H9 (cell line): Measurements from ENCODE around the gene PLA2G15. TPM values are rescaled to one million over a fixed set of nuclear protein-coding genes. Genes with fewer than 3 reads are reported as not detected.

Experiments used
- DNase-seq: peaks from one replicate; pipeline ENCODE4 v3.0.0-alpha.2; 2017
- H2AFZ ChIP-seq: one replicate; pipeline ENCODE4 v1.6.1; 2013; ENCODE audit warnings: mild to moderate bottlenecking, low read length, control low read depth, moderate library complexity
- H2AK5ac ChIP-seq: 2 replicates; pipeline ENCODE4 v1.6.1; 2013; ENCODE audit warnings: low read length, control low read depth, mixed read lengths; ENCODE audit not compliant: insufficient read length
- H2BK120ac ChIP-seq: one replicate; pipeline ENCODE4 v1.6.1; 2013; ENCODE audit warnings: low read depth, mild to moderate bottlenecking, low read length, control low read depth, inconsistent platforms; ENCODE audit not compliant: poor library complexity, severe bottlenecking
- H2BK12ac ChIP-seq: 2 replicates; pipeline ENCODE4 v1.6.1; 2013; ENCODE audit warnings: low read length, control low read depth, mixed read lengths, low read depth; ENCODE audit not compliant: insufficient read length
- H2BK15ac ChIP-seq: 2 replicates; pipeline ENCODE4 v1.6.1; 2013; ENCODE audit warnings: low read depth, low read length, control low read depth
- H2BK20ac ChIP-seq: one replicate; pipeline ENCODE4 v1.6.1; 2013; ENCODE audit warnings: low read depth, mild to moderate bottlenecking, low read length, control low read depth, inconsistent platforms; ENCODE audit not compliant: poor library complexity, severe bottlenecking
- H2BK5ac ChIP-seq: 2 replicates; pipeline ENCODE4 v1.6.1; 2013; ENCODE audit warnings: low read length, control low read depth, mixed read lengths; ENCODE audit not compliant: insufficient read length
- H3K14ac ChIP-seq: 2 replicates; pipeline ENCODE4 v1.6.1; 2013; ENCODE audit warnings: low read length, control low read depth; ENCODE audit not compliant: insufficient read depth
- H3K18ac ChIP-seq: 2 replicates; pipeline ENCODE4 v1.6.1; 2013; ENCODE audit warnings: low read depth, mild to moderate bottlenecking, mixed read lengths, low read length, control low read depth; ENCODE audit not compliant: insufficient read length
- H3K23ac ChIP-seq: 2 replicates; pipeline ENCODE4 v1.6.1; 2013; ENCODE audit warnings: low read length, control low read depth, mixed read lengths, low read depth; ENCODE audit not compliant: insufficient read length
- H3K23me2 ChIP-seq: 2 replicates; pipeline ENCODE4 v1.6.1; 2013; ENCODE audit warnings: low read depth, mild to moderate bottlenecking, mixed read lengths, low read length, control low read depth; ENCODE audit not compliant: insufficient read length, poor library complexity, severe bottlenecking
- H3K27ac ChIP-seq: 2 replicates; pipeline ENCODE4 v1.5.1; 2013; ENCODE audit warnings: low read length, control low read depth, mixed read lengths, low read depth; ENCODE audit not compliant: insufficient read length
- H3K27me3 ChIP-seq: 2 replicates; pipeline ENCODE4 v1.6.1; 2013; ENCODE audit warnings: low read length, control low read depth, inconsistent platforms; ENCODE audit not compliant: insufficient read depth
- H3K4ac ChIP-seq: 2 replicates; pipeline ENCODE4 v1.6.1; 2013; ENCODE audit warnings: low read depth, mild to moderate bottlenecking, control low read depth, inconsistent platforms, low read length, moderate library complexity
- H3K4me1 ChIP-seq: 2 replicates; pipeline ENCODE4 v1.6.1; 2013; ENCODE audit warnings: low read length, control low read depth, inconsistent platforms; ENCODE audit not compliant: insufficient read depth
- H3K4me2 ChIP-seq: 2 replicates; pipeline ENCODE4 v1.6.1; 2013; ENCODE audit warnings: low read length, control low read depth, mixed read lengths; ENCODE audit not compliant: insufficient read length, insufficient read depth
- H3K56ac ChIP-seq: 2 replicates; pipeline ENCODE4 v1.6.1; 2013; ENCODE audit warnings: low read depth, mild to moderate bottlenecking, mixed read lengths, low read length, control low read depth; ENCODE audit not compliant: insufficient read length
- H3K79me1 ChIP-seq: 2 replicates; pipeline ENCODE4 v1.6.1; 2013; ENCODE audit warnings: low read depth, mild to moderate bottlenecking, moderate library complexity, low read length, control low read depth, inconsistent platforms; ENCODE audit not compliant: insufficient read depth, poor library complexity, severe bottlenecking
- H3K79me2 ChIP-seq: 2 replicates; pipeline ENCODE4 v1.6.1; 2013; ENCODE audit warnings: low read length, control low read depth, inconsistent platforms; ENCODE audit not compliant: insufficient read depth
- H3K9ac ChIP-seq: 2 replicates; pipeline ENCODE4 v1.6.1; 2013; ENCODE audit warnings: low read length, control low read depth, mixed read lengths; ENCODE audit not compliant: insufficient read length; ENCODE audit errors: extremely low read depth
- H3K9me3 ChIP-seq: one replicate; pipeline ENCODE4 v1.6.1; 2013; ENCODE audit warnings: low read depth, low read length, inconsistent platforms; ENCODE audit not compliant: control insufficient read depth
- H3T11ph ChIP-seq: one replicate; pipeline ENCODE4 v1.6.1; 2013; ENCODE audit warnings: mild to moderate bottlenecking, low read length, control low read depth, inconsistent platforms
- H4K20me1 ChIP-seq: one replicate; pipeline ENCODE4 v1.6.1; 2013; ENCODE audit not compliant: control insufficient read depth, insufficient read length, insufficient read depth
- H4K5ac ChIP-seq: 2 replicates; pipeline ENCODE4 v1.6.1; 2013; ENCODE audit warnings: low read depth, mild to moderate bottlenecking, mixed read lengths, low read length, control low read depth; ENCODE audit not compliant: insufficient read length
- H4K8ac ChIP-seq: replicated peaks from 2 replicates; pipeline ENCODE4 v1.6.1; 2013; ENCODE audit warnings: low read length, control low read depth, mixed read lengths, low read depth; ENCODE audit not compliant: insufficient read length
- H4K91ac ChIP-seq: 2 replicates; pipeline ENCODE4 v1.6.1; 2013; ENCODE audit warnings: low read depth, mild to moderate bottlenecking, moderate library complexity, mixed read lengths, low read length, control low read depth; ENCODE audit not compliant: insufficient read length
- H3K27ac Mint-ChIP-seq, 3 experiments: 2 replicates in 2 of 3; 3 replicates in 1 of 3; pipeline ENCODE4 v1.8.0; 2020 to 2021; ENCODE audit warnings: mixed read lengths in 3 of 3, mild to moderate bottlenecking in 1 of 3, moderate library complexity in 1 of 3
- H3K27me3 Mint-ChIP-seq: 2 replicates; pipeline ENCODE4 v1.8.0; 2021; ENCODE audit warnings: low read depth, mild to moderate bottlenecking, moderate library complexity, mixed read lengths
- H3K36me3 Mint-ChIP-seq, 3 experiments: 2 replicates in 2 of 3; 3 replicates in 1 of 3; pipeline ENCODE4 v1.8.0; 2020 to 2021; ENCODE audit warnings: low read depth in 3 of 3, mixed read lengths in 3 of 3; ENCODE audit not compliant: insufficient read depth in 1 of 3
- H3K4me1 Mint-ChIP-seq, 2 experiments: 2 replicates each; pipeline ENCODE4 v1.8.0; 2020; ENCODE audit warnings: mixed read lengths in 2 of 2
- H3K4me3 Mint-ChIP-seq, 2 experiments: 2 replicates in 1 of 2; 3 replicates in 1 of 2; pipeline ENCODE4 v1.8.0; 2020 to 2021; ENCODE audit warnings: mild to moderate bottlenecking in 2 of 2, mixed read lengths in 2 of 2, moderate library complexity in 1 of 2
- H3K9me3 Mint-ChIP-seq, 2 experiments: 2 replicates in 1 of 2; 3 replicates in 1 of 2; pipeline ENCODE4 v1.8.0; 2020; ENCODE audit warnings: mild to moderate bottlenecking in 2 of 2, mixed read lengths in 2 of 2, moderate library complexity in 1 of 2
- WGBS: extraction: QIAGEN DNeasy Blood & Tissue Kit; methylation state at CpG from one replicate; pipeline ENCODE4 v1.1.7; 2013; ENCODE audit warnings: missing lambda C conversion rate, low lambda C conversion rate, mixed read lengths; ENCODE audit not compliant: insufficient read length; ENCODE audit errors: extremely low coverage; 5-methylcytosine and 5-hydroxymethylcytosine counted together
- total RNA-seq: library from RNA; stranded (reverse); gene quantifications from 2 replicates; pipeline ENCODE4 v1.2.1, GENCODE V29; 2021
- TF ChIP-seq, protein P1 (sequence below): fragments of 200-600 bp; sonication (generic); conservative IDR thresholded peaks from 3 replicates; pipeline ENCODE4 v1.8.0; 2021; ENCODE audit warnings: antibody characterized with exemption, mild to moderate bottlenecking

Gene PLA2G15
- total RNA-seq, 1 experiment from 2014 or later: 11.0 TPM

DNA sequence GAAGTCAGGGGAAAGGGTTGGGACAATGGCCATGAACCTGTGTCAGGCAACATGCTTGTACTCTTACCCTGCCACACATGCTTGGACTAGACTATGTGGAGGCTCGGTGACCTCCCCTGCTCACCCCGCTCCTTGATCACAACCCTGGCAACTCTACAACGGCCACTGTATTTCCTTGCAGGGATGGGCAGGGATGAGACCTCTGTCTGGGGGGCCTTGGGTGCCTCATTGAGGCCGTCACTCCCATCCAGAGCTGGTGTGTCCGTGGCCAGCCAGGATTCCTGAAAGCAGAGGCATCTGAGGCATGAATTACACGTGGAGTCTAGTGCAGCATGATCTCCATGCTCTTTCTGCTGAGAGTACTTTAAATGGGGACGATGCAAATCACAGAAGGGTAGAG, 948 bp downstream of the PLA2G15 start:
- Mint-ChIP-seq H3K9me3 (no peaks in the 10 kb centered on the region), H3K36me3 (peaks cover 1 to 10% (median 7%) of the 10 kb centered on the region in 3 experiments; a peak in 4 of 7 replicates), H3K27me3 (peaks cover 18% of the 10 kb centered on the region), H3K27ac (no peak overlapping the region; a peak in 1 of 7 replicates), H3K4me3 (peak overlapping the region; percentile 88 to 93), H3K4me1 (peaks cover 15 to 16% of the 10 kb centered on the region in 2 experiments)
- peaks cover 11% of the 10 kb centered on the region for H3K23me2 ChIP-seq
- no peaks in the 10 kb centered on the region for H3K79me1 ChIP-seq
- no peak overlapping the region for H3K18ac ChIP-seq
- H3K79me2 ChIP-seq: no peaks in the 10 kb centered on the region
- no peak overlapping the region for H2AFZ ChIP-seq
- TF ChIP-seq, protein P1, sequence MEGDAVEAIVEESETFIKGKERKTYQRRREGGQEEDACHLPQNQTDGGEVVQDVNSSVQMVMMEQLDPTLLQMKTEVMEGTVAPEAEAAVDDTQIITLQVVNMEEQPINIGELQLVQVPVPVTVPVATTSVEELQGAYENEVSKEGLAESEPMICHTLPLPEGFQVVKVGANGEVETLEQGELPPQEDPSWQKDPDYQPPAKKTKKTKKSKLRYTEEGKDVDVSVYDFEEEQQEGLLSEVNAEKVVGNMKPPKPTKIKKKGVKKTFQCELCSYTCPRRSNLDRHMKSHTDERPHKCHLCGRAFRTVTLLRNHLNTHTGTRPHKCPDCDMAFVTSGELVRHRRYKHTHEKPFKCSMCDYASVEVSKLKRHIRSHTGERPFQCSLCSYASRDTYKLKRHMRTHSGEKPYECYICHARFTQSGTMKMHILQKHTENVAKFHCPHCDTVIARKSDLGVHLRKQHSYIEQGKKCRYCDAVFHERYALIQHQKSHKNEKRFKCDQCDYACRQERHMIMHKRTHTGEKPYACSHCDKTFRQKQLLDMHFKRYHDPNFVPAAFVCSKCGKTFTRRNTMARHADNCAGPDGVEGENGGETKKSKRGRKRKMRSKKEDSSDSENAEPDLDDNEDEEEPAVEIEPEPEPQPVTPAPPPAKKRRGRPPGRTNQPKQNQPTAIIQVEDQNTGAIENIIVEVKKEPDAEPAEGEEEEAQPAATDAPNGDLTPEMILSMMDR: no peak
- no peak overlapping the region for H4K91ac ChIP-seq
- no peak overlapping the region for H3K9ac ChIP-seq
- H2BK15ac ChIP-seq: no peak overlapping the region
- H3K14ac ChIP-seq: no peak overlapping the region
- H3T11ph ChIP-seq: no peak overlapping the region
- no peak overlapping the region for H4K8ac ChIP-seq
- no peak overlapping the region for H3K56ac ChIP-seq
- no peak for DNase-seq
- H2AK5ac ChIP-seq: no peak overlapping the region
- H3K4me2 ChIP-seq: no peak overlapping the region
- no peak overlapping the region for H2BK120ac ChIP-seq
- no peak overlapping the region for H2BK20ac ChIP-seq
- no peaks in the 10 kb centered on the region for H3K9me3 ChIP-seq
- H3K27ac ChIP-seq: no peak overlapping the region
- no peak overlapping the region for H4K5ac ChIP-seq
- no peak overlapping the region for H2BK5ac ChIP-seq
- H2BK12ac ChIP-seq: no peak overlapping the region
- no peaks in the 10 kb centered on the region for H4K20me1 ChIP-seq
- no peak overlapping the region for H3K4ac ChIP-seq
- no CpG with 5 or more reads among the region's 7 CpGs for WGBS
- H3K4me1 ChIP-seq: no peaks in the 10 kb centered on the region
- no peak overlapping the region for H3K23ac ChIP-seq
- H3K27me3 ChIP-seq: no peaks in the 10 kb centered on the region; the same call in 1 of the 2 replicates
